Left lung (tissue), 14 donors: ENCODE data around the gene DCLRE1B. TPM values are rescaled to one million over a fixed set of nuclear protein-coding genes. Genes with fewer than 3 reads are reported as not detected.

ENCODE experiments used
- ATAC-seq: fragments of 200-7000 bp; cut with Tn5 transposase; one replicate; pipeline ENCODE4 v1.9.1; 2020; ENCODE audit warnings: moderate library complexity
- DNase-seq, 4 donors: peaks; one replicate each; pipeline ENCODE4 v3.0.0-alpha.2; 2013 to 2020
- H3K27ac ChIP-seq, 2 donors: fragments of 200-600 bp; sonication (generic) in 1 of 2; one replicate each; pipeline versions ENCODE4 v1.5.0 to v1.8.0; 2020 to 2021
- H3K27me3 ChIP-seq, 2 donors: fragments of 200-600 bp; sonication (generic) in 1 of 2; one replicate each; pipeline versions ENCODE4 v1.5.0 to v1.8.0; 2020 to 2021
- H3K36me3 ChIP-seq, 2 donors: fragments of 200-600 bp; sonication (generic) in 1 of 2; one replicate each; pipeline versions ENCODE4 v1.5.0 to v1.8.0; 2020 to 2021
- H3K4me1 ChIP-seq, 2 donors: fragments of 200-600 bp; one replicate each; pipeline ENCODE4 v1.8.0; 2021
- H3K4me3 ChIP-seq, 2 donors: fragments of 200-600 bp; sonication (generic) in 1 of 2; one replicate each; pipeline versions ENCODE4 v1.5.0 to v1.8.0; 2020 to 2021; ENCODE audit warnings: mild to moderate bottlenecking in 1 of 2
- H3K9me3 ChIP-seq, 2 donors: fragments of 200-600 bp; sonication (generic) in 1 of 2; one replicate each; pipeline versions ENCODE4 v1.5.0 to v1.8.0; 2020 to 2021
- CTCF ChIP-seq, 2 donors: fragments of 200-600 bp; sonication (generic) in 1 of 2; IDR thresholded peaks; one replicate each; pipeline versions ENCODE4 v1.5.0 to v1.8.0; 2021; ENCODE audit warnings: antibody characterized with exemption in 2 of 2
- intact Hi-C, 2 donors: fragments of 100-400 bp; cut with DNase I; formaldehyde crosslinking; loops; one replicate each; pipeline versions ENCODE4 v1.11.2 to v1.14.2; 2022
- long read RNA-seq, 12 donors: library from polyadenylated mRNA in 2 of 12; unstranded in 2 of 12; transcript quantifications; one replicate each; pipeline ENCODE4 v2.0.0 and lab custom pipeline, GENCODE V29; 2019 to 2026
- polyA plus RNA-seq, 6 donors: library from polyadenylated mRNA; unstranded; fragments of 120-200 nt; gene quantifications; one replicate each; pipeline ENCODE4 v1.2.1, GENCODE V29; 2013; ENCODE audit not compliant: insufficient read length in 6 of 6
- total RNA-seq, 2 donors: library from RNA; stranded (reverse); fragmentation: NEBNext Ultra II Directional; extraction: Animal tissue kit (Norgen Biotek cat#: 25700); gene quantifications; one replicate each; pipeline ENCODE4 v1.2.1, GENCODE V29; 2021
- donor health status: DM: no; HTN: yes; CAD: no.
- donor health status: DM: no; HTN: no; CAD: no.

The DCLRE1B gene
- total RNA-seq (1 to 10 TPM; 7.3 to 9.1 TPM), polyA plus RNA-seq (10 to 100 TPM in 3 of 6 donors, 1 to 10 TPM in 3; 8.5 to 11.9 (median 10.2) TPM)
- long read RNA-seq, donor 1, transcript DCLRE1B-201 (4 exons, 3,940 nt): major isoform, 8 of 62 reads
- long read RNA-seq, donor 1, partial matches to known transcripts: 54 of 62 reads
- long read RNA-seq, donor 1, other reads (novel, unspliced or antisense): 0 of 62 reads
- long read RNA-seq, donor 2, transcript DCLRE1B-201 (4 exons, 3,940 nt): major isoform, 5 of 9 reads
- long read RNA-seq, donor 2, partial matches to known transcripts: 0 of 9 reads
- long read RNA-seq, donor 2, other reads (novel, unspliced or antisense): 0 of 9 reads
- long read RNA-seq, donor 3: 0 reads
- long read RNA-seq, donor 4, partial matches to known transcripts: 0 of 3 reads
- long read RNA-seq, donor 4, other reads (novel, unspliced or antisense): 2 of 3 reads
- long read RNA-seq, donor 5, partial matches to known transcripts: 0 of 4 reads
- long read RNA-seq, donor 5, other reads (novel, unspliced or antisense): 0 of 4 reads
- long read RNA-seq, donor 6, partial matches to known transcripts: 0 of 4 reads
- long read RNA-seq, donor 6, other reads (novel, unspliced or antisense): 0 of 4 reads
- long read RNA-seq, donor 7, partial matches to known transcripts: 0 of 1 reads
- long read RNA-seq, donor 7, other reads (novel, unspliced or antisense): 0 of 1 reads
- long read RNA-seq, donor 8, partial matches to known transcripts: 0 of 3 reads
- long read RNA-seq, donor 8, other reads (novel, unspliced or antisense): 0 of 3 reads
- long read RNA-seq, donor 9: 0 reads
- long read RNA-seq, donor 10, partial matches to known transcripts: 0 of 3 reads
- long read RNA-seq, donor 10, other reads (novel, unspliced or antisense): 1 of 3 reads
- long read RNA-seq, donor 11, transcript DCLRE1B-201 (4 exons, 3,940 nt): major isoform, 7 of 18 reads
- long read RNA-seq, donor 11, partial matches to known transcripts: 10 of 18 reads
- long read RNA-seq, donor 11, other reads (novel, unspliced or antisense): 0 of 18 reads
- long read RNA-seq, donor 12, partial matches to known transcripts: 0 of 2 reads
- long read RNA-seq, donor 12, other reads (novel, unspliced or antisense): 0 of 2 reads

DNA sequence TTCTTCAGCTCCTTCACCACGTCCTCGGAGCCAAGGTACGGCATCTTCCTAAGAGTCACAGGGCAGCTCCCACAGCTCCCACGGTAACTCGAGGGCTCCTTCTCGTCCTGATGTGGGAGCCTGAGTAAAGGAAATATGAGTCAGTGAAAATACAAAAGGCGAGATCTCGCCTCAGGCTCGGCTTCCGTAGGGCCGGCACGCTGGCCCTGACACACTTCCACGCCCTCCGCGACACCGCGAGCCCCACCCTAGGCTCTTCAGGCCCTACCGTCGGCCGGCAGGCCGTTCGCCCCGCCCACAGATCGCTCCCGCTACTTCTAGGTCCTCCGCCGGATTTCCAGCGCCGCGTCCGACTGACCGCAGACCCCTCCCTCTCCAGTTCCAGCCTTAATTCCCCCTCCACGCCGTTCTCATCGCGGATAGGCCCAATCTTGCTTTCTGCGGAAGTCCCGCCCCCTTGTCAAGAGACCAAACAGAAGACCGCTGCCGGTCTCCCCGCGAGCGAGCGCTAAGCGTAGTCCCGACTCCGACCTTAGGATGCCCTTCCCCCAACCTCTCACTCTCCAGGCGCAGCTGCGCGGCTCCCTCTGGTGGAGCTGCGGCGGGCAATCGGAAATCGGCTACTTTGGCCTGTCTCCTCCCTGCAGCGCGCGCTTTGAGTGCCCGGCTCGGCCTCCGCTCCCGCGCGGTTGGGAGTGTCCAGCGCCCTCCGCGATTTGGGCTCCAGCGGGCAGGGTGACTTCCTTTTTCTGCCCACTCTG, at the start of gene DCLRE1B, which contains the start of gene AP4B1:
TSS of gene DCLRE1B (plus strand) at position 653 of the 761 bp plus-strand sequence. CDS start 261 bp downstream, outside the sequence.
TSS of gene AP4B1 (minus strand) at position 126 of the 761 bp plus-strand sequence. CDS start at position 44, 82 bp downstream.
- peaks cover 0 to 31% of the 10 kb centered on the region in 2 donors for H3K36me3 ChIP-seq
- H3K27ac ChIP-seq: peak within 1 kb of the TSS; percentile 94 to 96
- peak; percentile 97 for ATAC-seq
- peak; percentile 44 to 64 for TF ChIP-seq CTCF (IDR thresholded peaks at IDR 0.05)
- DNase-seq: peak; percentile 100
- H3K4me1 ChIP-seq: peaks cover 12 to 56% of the 10 kb centered on the region in 2 donors
- no peaks in the 10 kb centered on the region for H3K9me3 ChIP-seq
- H3K4me3 ChIP-seq: peak within 1 kb of the TSS; percentile 77 to 79
- intact Hi-C loops: loop anchor here in 1 of 2 donors (5.0 kb wide), 1 partner anchor 58 kb away; no protein-coding TSS in a partner anchor
- no peaks in the 10 kb centered on the region for H3K27me3 ChIP-seq

- H3K9me3 ChIP-seq: no peaks in the 10 kb centered on the region
- H3K27me3 ChIP-seq: no peaks in the 10 kb centered on the region
- H3K36me3 ChIP-seq: no peaks in the 10 kb centered on the region
- no peak for TF ChIP-seq CTCF (IDR thresholded peaks at IDR 0.05)
- no peak for DNase-seq
- intact Hi-C loops: no loop called here
- no peak for ATAC-seq
- H3K27ac ChIP-seq: no peak overlapping the region
- H3K4me1 ChIP-seq: peaks cover 0 to 39% of the 10 kb centered on the region in 2 donors
- no peak overlapping the region for H3K4me3 ChIP-seq
Observed at GRCh38 chr1:113855630-113856400, 49.3 kb upstream of the DCLRE1B start.

DNA sequence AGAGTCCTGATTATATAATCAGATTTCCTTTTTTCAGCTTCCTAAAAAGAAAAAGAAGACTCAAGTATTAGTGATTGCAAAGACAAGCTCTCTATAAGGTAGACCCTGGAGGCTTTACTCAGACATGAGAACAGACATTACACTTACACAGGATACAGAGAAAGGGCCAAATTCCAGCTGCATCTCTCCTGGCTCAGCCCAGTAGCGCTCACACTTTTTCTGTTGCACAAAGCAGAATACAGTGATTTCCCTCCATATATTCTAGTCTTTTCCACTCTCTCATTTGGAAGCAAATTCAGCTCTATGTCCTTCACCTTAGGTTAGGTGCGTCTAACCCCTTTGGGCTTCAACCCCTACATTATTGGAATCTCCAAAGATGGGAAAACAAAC, 48.7 kb upstream of the DCLRE1B start:
- H3K9me3 ChIP-seq: no peaks in the 10 kb centered on the region
- H3K27me3 ChIP-seq: no peaks in the 10 kb centered on the region
- DNase-seq (no peak), ATAC-seq (no peak)
- no peak overlapping the region for H3K4me3 ChIP-seq
- no peak for TF ChIP-seq CTCF (IDR thresholded peaks at IDR 0.05)
- H3K27ac ChIP-seq: no peak overlapping the region
- peaks cover 0 to 45% of the 10 kb centered on the region in 2 donors for H3K4me1 ChIP-seq
- H3K36me3 ChIP-seq: no peaks in the 10 kb centered on the region
- intact Hi-C loops: no loop called here

DNA sequence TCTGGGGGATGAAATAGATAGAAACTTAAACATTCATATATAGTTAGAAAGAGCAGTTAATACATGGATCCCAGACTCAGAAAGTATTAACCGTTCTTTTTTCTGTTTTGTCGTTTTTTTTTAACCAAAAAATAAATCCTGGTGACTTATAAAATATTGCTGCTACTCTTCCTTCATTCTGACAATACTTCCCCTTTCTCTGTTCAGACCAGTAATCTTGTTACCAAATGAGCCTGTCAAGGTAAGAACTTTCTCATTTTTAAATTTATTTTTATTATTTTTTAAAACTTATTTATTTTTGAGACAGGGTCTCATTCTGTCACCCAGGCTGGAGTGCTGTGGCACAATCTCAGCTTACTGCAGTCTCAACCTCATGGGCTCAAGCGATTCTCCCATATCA, 47.4 kb upstream of the DCLRE1B start:
- Histone ChIP-seq H3K36me3 (no peaks in the 10 kb centered on the region), H3K4me1 (peaks cover 0 to 50% of the 10 kb centered on the region in 2 donors), H3K27me3 (no peaks in the 10 kb centered on the region), H3K4me3 (no peak overlapping the region), H3K9me3 (no peaks in the 10 kb centered on the region), H3K27ac (peak overlapping the region in 1 of 2 donors; percentile 55)
- TF ChIP-seq CTCF (IDR thresholded peaks at IDR 0.05): no peak
- no peak for ATAC-seq
- DNase-seq: no peak
- intact Hi-C loops: no loop called here
